C4-2B (cell line): ENCODE measurements around the gene SNCA.

Experiments
- ZFX ChIP-seq: fragments of 450-650 bp; IDR thresholded peaks from 2 replicates; pipeline ENCODE4 v1.6.1; 2017
- TF ChIP-seq, protein P1 (sequence below): fragments of 450-650 bp; conservative IDR thresholded peaks from 2 replicates; pipeline ENCODE4 v1.5.1; 2017; ENCODE audit warnings: mild to moderate bottlenecking

GRCh38 chr4:89765528-89765927 is 71.4 kb downstream of the SNCA start:
- TF ChIP-seq, protein P1, sequence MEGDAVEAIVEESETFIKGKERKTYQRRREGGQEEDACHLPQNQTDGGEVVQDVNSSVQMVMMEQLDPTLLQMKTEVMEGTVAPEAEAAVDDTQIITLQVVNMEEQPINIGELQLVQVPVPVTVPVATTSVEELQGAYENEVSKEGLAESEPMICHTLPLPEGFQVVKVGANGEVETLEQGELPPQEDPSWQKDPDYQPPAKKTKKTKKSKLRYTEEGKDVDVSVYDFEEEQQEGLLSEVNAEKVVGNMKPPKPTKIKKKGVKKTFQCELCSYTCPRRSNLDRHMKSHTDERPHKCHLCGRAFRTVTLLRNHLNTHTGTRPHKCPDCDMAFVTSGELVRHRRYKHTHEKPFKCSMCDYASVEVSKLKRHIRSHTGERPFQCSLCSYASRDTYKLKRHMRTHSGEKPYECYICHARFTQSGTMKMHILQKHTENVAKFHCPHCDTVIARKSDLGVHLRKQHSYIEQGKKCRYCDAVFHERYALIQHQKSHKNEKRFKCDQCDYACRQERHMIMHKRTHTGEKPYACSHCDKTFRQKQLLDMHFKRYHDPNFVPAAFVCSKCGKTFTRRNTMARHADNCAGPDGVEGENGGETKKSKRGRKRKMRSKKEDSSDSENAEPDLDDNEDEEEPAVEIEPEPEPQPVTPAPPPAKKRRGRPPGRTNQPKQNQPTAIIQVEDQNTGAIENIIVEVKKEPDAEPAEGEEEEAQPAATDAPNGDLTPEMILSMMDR, result no peak
- TF ChIP-seq ZFX, result no peak
